A549 (cell line): ENCODE measurements around the gene PIGO.

ENCODE experiments used
- CHD4 ChIP-seq: fragments of 200-600 bp; sonication (generic); IDR thresholded peaks from 2 replicates; pipeline ENCODE4 v1.6.1; 2016; ENCODE audit warnings: antibody characterized with exemption, mild to moderate bottlenecking, borderline replicate concordance
- EP300 ChIP-seq, 2 experiments: fragments of >200 bp; sonication (Bioruptor Twin); formaldehyde crosslinking; IDR thresholded peaks; 2 replicates in 1 of 2; 3 replicates in 1 of 2; pipeline ENCODE4 v1.6.1; 2016 to 2017
- POLR2A ChIP-seq: IDR thresholded peaks from 2 replicates; pipeline ENCODE4 v1.6.1; 2012; ENCODE audit warnings: mild to moderate bottlenecking, low read length
- RCOR1 ChIP-seq: fragments of 150-350 bp; IDR thresholded peaks from 2 replicates; pipeline ENCODE4 v1.6.1; 2014; ENCODE audit warnings: antibody characterized with exemption, low read length, low read depth
- TF ChIP-seq, protein P1 (sequence below): fragments of >200 bp; sonication (Bioruptor Twin); formaldehyde crosslinking; IDR thresholded peaks from 3 replicates; pipeline ENCODE4 v1.5.1; 2016
- TF ChIP-seq, protein P2 (sequence below): fragments of 200-600 bp; sonication (generic); IDR thresholded peaks from 2 replicates; pipeline ENCODE4 v1.6.1; 2016; ENCODE audit warnings: antibody characterized with exemption, mild to moderate bottlenecking, moderate library complexity
- TF ChIP-seq, protein P3 (sequence below): fragments of 250-450 bp; sonication (Bioruptor Pico); IDR thresholded peaks from 2 replicates; pipeline ENCODE4 v1.5.0; 2020; ENCODE audit warnings: low read depth, mild to moderate bottlenecking, moderate library complexity
- TF ChIP-seq, protein P4 (sequence below): fragments of 450-650 bp; IDR thresholded peaks from 2 replicates; pipeline ENCODE4 v1.6.1; 2014; ENCODE audit warnings: antibody characterized with exemption

DNA sequence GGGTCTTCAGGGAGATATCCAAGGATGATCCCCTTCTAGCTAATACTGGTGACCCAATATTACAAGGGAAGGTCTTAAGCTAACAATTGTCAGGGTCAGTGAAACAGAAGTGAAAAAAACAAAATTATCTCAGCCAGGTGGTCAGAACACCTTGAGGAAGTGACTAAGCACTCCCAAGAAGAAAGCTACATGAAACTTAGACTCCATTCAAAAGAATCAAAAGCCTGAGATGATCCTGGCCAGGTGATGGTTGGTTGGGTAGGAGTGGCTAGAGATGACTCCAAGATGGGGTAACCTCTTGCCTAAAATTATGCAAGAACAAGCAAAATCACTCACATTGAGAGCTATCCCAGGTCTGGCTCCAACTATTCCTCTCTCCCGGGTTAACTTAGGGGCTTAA lies 29.3 kb downstream of the PIGO start:
- TF ChIP-seq EP300 (IDR thresholded peaks at IDR 0.05) (no peak), POLR2A (no peak), CHD4 (no peak), RCOR1 (no peak)
- TF ChIP-seq, protein P1, sequence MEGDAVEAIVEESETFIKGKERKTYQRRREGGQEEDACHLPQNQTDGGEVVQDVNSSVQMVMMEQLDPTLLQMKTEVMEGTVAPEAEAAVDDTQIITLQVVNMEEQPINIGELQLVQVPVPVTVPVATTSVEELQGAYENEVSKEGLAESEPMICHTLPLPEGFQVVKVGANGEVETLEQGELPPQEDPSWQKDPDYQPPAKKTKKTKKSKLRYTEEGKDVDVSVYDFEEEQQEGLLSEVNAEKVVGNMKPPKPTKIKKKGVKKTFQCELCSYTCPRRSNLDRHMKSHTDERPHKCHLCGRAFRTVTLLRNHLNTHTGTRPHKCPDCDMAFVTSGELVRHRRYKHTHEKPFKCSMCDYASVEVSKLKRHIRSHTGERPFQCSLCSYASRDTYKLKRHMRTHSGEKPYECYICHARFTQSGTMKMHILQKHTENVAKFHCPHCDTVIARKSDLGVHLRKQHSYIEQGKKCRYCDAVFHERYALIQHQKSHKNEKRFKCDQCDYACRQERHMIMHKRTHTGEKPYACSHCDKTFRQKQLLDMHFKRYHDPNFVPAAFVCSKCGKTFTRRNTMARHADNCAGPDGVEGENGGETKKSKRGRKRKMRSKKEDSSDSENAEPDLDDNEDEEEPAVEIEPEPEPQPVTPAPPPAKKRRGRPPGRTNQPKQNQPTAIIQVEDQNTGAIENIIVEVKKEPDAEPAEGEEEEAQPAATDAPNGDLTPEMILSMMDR: no peak
- TF ChIP-seq, protein P2, sequence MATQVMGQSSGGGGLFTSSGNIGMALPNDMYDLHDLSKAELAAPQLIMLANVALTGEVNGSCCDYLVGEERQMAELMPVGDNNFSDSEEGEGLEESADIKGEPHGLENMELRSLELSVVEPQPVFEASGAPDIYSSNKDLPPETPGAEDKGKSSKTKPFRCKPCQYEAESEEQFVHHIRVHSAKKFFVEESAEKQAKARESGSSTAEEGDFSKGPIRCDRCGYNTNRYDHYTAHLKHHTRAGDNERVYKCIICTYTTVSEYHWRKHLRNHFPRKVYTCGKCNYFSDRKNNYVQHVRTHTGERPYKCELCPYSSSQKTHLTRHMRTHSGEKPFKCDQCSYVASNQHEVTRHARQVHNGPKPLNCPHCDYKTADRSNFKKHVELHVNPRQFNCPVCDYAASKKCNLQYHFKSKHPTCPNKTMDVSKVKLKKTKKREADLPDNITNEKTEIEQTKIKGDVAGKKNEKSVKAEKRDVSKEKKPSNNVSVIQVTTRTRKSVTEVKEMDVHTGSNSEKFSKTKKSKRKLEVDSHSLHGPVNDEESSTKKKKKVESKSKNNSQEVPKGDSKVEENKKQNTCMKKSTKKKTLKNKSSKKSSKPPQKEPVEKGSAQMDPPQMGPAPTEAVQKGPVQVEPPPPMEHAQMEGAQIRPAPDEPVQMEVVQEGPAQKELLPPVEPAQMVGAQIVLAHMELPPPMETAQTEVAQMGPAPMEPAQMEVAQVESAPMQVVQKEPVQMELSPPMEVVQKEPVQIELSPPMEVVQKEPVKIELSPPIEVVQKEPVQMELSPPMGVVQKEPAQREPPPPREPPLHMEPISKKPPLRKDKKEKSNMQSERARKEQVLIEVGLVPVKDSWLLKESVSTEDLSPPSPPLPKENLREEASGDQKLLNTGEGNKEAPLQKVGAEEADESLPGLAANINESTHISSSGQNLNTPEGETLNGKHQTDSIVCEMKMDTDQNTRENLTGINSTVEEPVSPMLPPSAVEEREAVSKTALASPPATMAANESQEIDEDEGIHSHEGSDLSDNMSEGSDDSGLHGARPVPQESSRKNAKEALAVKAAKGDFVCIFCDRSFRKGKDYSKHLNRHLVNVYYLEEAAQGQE: no peak
- TF ChIP-seq, protein P3, sequence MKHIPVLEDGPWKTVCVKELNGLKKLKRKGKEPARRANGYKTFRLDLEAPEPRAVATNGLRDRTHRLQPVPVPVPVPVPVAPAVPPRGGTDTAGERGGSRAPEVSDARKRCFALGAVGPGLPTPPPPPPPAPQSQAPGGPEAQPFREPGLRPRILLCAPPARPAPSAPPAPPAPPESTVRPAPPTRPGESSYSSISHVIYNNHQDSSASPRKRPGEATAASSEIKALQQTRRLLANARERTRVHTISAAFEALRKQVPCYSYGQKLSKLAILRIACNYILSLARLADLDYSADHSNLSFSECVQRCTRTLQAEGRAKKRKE (CRISPR knock-in tag): no peak
- TF ChIP-seq, protein P4, sequence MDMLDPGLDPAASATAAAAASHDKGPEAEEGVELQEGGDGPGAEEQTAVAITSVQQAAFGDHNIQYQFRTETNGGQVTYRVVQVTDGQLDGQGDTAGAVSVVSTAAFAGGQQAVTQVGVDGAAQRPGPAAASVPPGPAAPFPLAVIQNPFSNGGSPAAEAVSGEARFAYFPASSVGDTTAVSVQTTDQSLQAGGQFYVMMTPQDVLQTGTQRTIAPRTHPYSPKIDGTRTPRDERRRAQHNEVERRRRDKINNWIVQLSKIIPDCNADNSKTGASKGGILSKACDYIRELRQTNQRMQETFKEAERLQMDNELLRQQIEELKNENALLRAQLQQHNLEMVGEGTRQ: no peak
